Heart right ventricle (tissue), 16 donors: ENCODE data around the gene NADSYN1. TPM values are rescaled to one million over a fixed set of nuclear protein-coding genes. Genes with fewer than 3 reads are reported as not detected.

Experiments
- ATAC-seq, 8 donors: fragments of 200-7000 bp; cut with Tn5 transposase; one replicate each; pipeline ENCODE4 v1.9.1; 2020; ENCODE audit warnings: mild to moderate bottlenecking in 8 of 8, moderate library complexity in 8 of 8, moderate number of reproducible peaks in 1 of 8
- DNase-seq, 2 donors: peaks; one replicate each; pipeline ENCODE4 v3.0.0-alpha.2; 2020
- H3K27ac ChIP-seq, 10 donors: fragments of 200-600 bp; sonication (generic) in 2 of 10; one replicate each; pipeline versions ENCODE4 v1.5.0 to v1.8.0; 2020 to 2022; ENCODE audit warnings: mild to moderate bottlenecking in 3 of 10
- H3K27me3 ChIP-seq, 7 donors: fragments of 200-600 bp; one replicate each; pipeline ENCODE4 v1.8.0; 2021 to 2022; ENCODE audit warnings: mild to moderate bottlenecking in 2 of 7
- H3K36me3 ChIP-seq, 9 donors: fragments of 200-600 bp; sonication (generic) in 1 of 9; one replicate each; pipeline versions ENCODE4 v1.5.0 to v1.8.0; 2020 to 2022; ENCODE audit warnings: mild to moderate bottlenecking in 2 of 9
- H3K4me1 ChIP-seq, 9 donors: fragments of 200-600 bp; sonication (generic) in 1 of 9; one replicate each; pipeline versions ENCODE4 v1.5.0 to v1.8.0; 2020 to 2022; ENCODE audit warnings: mild to moderate bottlenecking in 4 of 9
- H3K4me3 ChIP-seq, 10 donors: fragments of 200-600 bp; sonication (generic) in 2 of 10; one replicate each; pipeline versions ENCODE4 v1.5.0 to v1.8.0; 2020 to 2022; ENCODE audit warnings: mild to moderate bottlenecking in 7 of 10, moderate library complexity in 2 of 10
- H3K9me3 ChIP-seq, 11 donors: fragments of 200-600 bp in 10 of 11; sonication (generic) in 2 of 11; one replicate each; pipeline versions ENCODE4 v1.5.0 to v1.8.0; 2013 to 2022; ENCODE audit warnings: mild to moderate bottlenecking in 2 of 11, control low read depth in 1 of 11, moderate library complexity in 1 of 11
- CTCF ChIP-seq, 9 donors: fragments of 200-600 bp; sonication (generic) in 2 of 9; IDR thresholded peaks; one replicate each; pipeline versions ENCODE4 v1.5.0 to v1.8.0; 2021 to 2022; ENCODE audit warnings: antibody characterized with exemption in 9 of 9, mild to moderate bottlenecking in 5 of 9, moderate library complexity in 1 of 9
- WGBS, 2 donors: extraction: QIAGEN DNeasy Blood & Tissue Kit; methylation state at CpG; one replicate each; pipeline ENCODE4 v1.1.7; 2013; ENCODE audit warnings: inconsistent platforms in 1 of 2; 5-methylcytosine and 5-hydroxymethylcytosine counted together
- intact Hi-C, 10 donors: fragments of 100-400 bp; cut with DNase I; formaldehyde crosslinking; loops; one replicate each; pipeline versions ENCODE4 v1.11.1 to v1.14.2; 2022
- polyA plus RNA-seq, 2 donors: library from polyadenylated mRNA; stranded (reverse); fragments of 200-250 nt; gene quantifications; one replicate each; pipeline ENCODE4 v1.2.3, GENCODE V29; 2013
- total RNA-seq, 10 donors: library from RNA; stranded (reverse); fragmentation: NEBNext Ultra II Directional in 3 of 10; extraction: Animal tissue kit (Norgen Biotek cat#: 25700) in 3 of 10; gene quantifications; one replicate each; pipeline versions ENCODE4 v1.2.1 to v1.2.4, GENCODE V29; 2021 to 2023
- donor health status: Arrhythmogenic right ventricular cardiomyopathy.
- donor health status: ischemic (EF 13 %, LVEDD 7.1; RV severe dilation, severe dysfunction).
- donor health status: healthy with polysubstance abuse.
- donor health status: DM: no; HTN: yes; CAD: no.
- donor health status: DM: no; HTN: no; CAD: no.
- donor health status: ischemic (EF 25% LVEDD 6.9; RV normal size, moderate dysfunction).
- donor health status: ischemic (EF 25% LVEDD 5.7; RV mildly dilated, moderate dysfunction).
- donor health status: healthy.
- donor health status: DM: yes; HTN: yes; CAD: no.
- donor health status: Ischemic cardiomyopathy.
- donor health status: ischemic (EF 35%, LVEDD 5.7; RV mildly dilated, moderate dysfunction).
- donor health status: nonischemic (EF 11% LVEDD 7.7; RV severe dilation, severe dysfunction).
- donor health status: DM: yes; HTN: yes; CAD: no.
- donor health status: PGD.
- donor health status: ischemic (EF 29% LVEDD 5.4; RV normal size, mild dysfunction).
- donor health status: nonischemic (EF 23%, LVEDD 6.1; RV moderate dilation, normal function).

NADSYN1 gene
- total and polyA plus RNA-seq, 12 donors, result 13.4 to 32.0 (median 16.9) TPM

DNA sequence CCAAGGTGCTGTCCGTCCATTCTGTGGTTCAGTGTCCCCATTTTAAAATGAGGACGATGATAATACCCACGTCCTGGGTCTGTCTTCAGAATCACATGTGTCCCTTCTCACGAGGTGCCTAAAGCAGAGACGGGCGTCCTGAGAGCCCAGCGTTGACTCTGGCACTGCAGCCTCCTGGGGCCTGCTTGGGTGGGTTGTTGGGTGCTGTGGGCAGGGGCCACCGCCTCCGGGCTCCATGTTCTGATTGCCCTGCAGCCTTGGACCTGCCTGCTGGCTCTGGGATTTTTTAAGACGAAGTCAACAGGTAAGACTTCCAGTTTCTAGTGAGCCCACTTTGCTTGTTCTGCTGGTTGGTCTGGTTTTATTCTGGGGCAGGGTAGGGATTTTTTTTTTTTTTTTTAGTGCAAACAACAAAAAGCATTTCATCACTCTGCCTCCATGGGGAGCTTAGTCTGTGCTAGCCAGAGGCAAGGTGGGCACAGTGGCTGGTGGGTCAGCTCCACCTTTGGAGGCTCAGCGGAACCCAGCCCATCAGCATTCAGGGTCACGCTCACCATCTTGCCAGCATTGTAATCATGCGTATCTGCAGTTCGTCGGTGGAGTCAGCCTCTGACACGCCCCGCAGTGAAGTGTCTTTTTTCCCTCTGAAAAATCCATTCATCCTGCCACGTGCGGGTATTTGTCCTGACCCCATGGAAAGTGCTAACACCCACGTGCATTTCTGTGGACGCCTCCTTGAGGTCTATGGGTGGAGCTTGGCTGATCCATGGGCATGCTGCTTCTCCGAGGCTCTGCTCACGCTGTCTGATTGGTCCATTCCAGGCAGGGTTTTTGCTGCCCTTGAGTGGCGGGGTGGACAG is 28.3 kb downstream of the NADSYN1 start:
- H3K4me1 ChIP-seq, result peaks cover 0 to 5% (median 0%) of the 10 kb centered on the region in 9 donors
- peaks cover 0 to 98% (median 57%) of the 10 kb centered on the region in 9 donors for H3K36me3 ChIP-seq
- H3K9me3 ChIP-seq, result no peaks in the 10 kb centered on the region
- H3K4me3 ChIP-seq, result no peak overlapping the region
- intact Hi-C loops, result no loop called here
- 90 to 93% methylated on average over 24 of the region's 24 CpGs for WGBS, 2 donors
- H3K27me3 ChIP-seq, result no peaks in the 10 kb centered on the region
- no peak for DNase-seq
- no peak for ATAC-seq
- TF ChIP-seq CTCF (IDR thresholded peaks at IDR 0.05), result no peak
- no peak overlapping the region for H3K27ac ChIP-seq

DNA sequence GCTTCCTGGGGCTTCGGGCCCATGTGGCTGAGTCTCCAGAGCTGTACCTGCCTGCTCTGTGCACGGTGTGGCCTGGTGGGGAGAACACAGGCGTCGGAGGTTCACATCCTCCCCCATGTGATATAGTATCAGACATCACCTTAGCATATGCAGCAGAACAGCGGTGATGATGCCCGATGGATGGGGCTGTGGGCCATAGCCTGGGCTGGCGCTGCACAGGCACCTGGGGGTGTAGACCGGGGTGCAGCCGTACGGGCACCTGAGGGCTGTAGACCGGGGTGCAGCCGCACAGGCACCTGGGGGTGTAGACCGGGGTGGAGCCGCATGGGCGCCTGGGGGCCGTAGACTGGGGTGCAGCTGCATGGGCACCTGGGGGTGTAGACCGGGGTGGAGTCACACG is 29.2 kb downstream of the NADSYN1 start:
- H3K27ac ChIP-seq, result no peak overlapping the region
- peaks cover 0 to 5% (median 0%) of the 10 kb centered on the region in 9 donors for H3K4me1 ChIP-seq
- TF ChIP-seq CTCF (IDR thresholded peaks at IDR 0.05), result no peak
- DNase-seq (no peak), ATAC-seq (no peak)
- intact Hi-C loops, result no loop called here
- no peak overlapping the region for H3K4me3 ChIP-seq
- 96 to 99% methylated on average over 18 of the region's 18 CpGs for WGBS, 2 donors
- H3K36me3 ChIP-seq, result peaks cover 0 to 98% (median 56%) of the 10 kb centered on the region in 9 donors
- no peaks in the 10 kb centered on the region for H3K9me3 ChIP-seq
- H3K27me3 ChIP-seq, result no peaks in the 10 kb centered on the region

- DNase-seq (no peak), ATAC-seq (no peak)
- WGBS, 2 donors, result 97 to 100% methylated on average over 13 of the region's 13 CpGs
- TF ChIP-seq CTCF (IDR thresholded peaks at IDR 0.05), result no peak
- Histone ChIP-seq H3K4me1 (peaks cover 0 to 5% (median 0%) of the 10 kb centered on the region in 9 donors), H3K27ac (no peak overlapping the region), H3K9me3 (no peaks in the 10 kb centered on the region), H3K4me3 (no peak overlapping the region), H3K27me3 (no peaks in the 10 kb centered on the region), H3K36me3 (peaks cover 0 to 93% (median 56%) of the 10 kb centered on the region in 9 donors)
- intact Hi-C loops, result no loop called here
Observed at GRCh38 chr11:71482746-71483364, 29.9 kb downstream of the NADSYN1 start.

DNA sequence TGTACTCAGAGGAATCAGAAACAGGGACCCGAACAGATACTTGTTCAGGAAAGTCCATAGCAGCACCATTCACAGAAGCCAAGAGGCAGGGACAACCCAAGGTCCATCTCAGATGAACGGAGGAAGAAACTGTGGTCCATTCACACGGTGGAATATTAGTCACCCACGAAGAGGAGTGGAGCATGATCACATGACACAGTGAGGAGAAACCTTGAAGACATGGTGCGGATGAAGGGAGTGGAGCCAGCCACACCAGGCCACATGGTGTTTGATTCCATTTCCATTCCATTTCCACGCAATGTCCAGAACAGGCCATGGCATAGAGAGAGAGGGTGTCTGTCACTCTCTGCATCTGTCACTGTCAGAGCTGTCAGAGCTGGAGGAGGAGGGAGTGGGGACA is 30.7 kb downstream of the NADSYN1 start:
- DNase-seq, result no peak

More for the DNA sequence above, 30.7 kb downstream of the NADSYN1 start:
- TF ChIP-seq CTCF (IDR thresholded peaks at IDR 0.05), result no peak
- ATAC-seq, result no peak
- Histone ChIP-seq H3K4me3 (no peak overlapping the region), H3K4me1 (peaks cover 0 to 10% (median 0%) of the 10 kb centered on the region in 9 donors), H3K36me3 (peaks cover 0 to 84% (median 50%) of the 10 kb centered on the region in 9 donors), H3K9me3 (no peaks in the 10 kb centered on the region), H3K27me3 (no peaks in the 10 kb centered on the region), H3K27ac (no peak overlapping the region)
- intact Hi-C loops, result no loop called here
- 98 to 100% methylated on average over 6 of the region's 6 CpGs for WGBS, 2 donors
